MM.1S (cell line): Measurements from ENCODE around the gene RPTOR.

Experiments used
- CTCF ChIP-seq: fragments of 300-600 bp; sonication (generic); IDR thresholded peaks from 2 replicates; pipeline ENCODE4 v1.5.1; 2016; ENCODE audit warnings: antibody characterized with exemption, low read length, mixed read lengths
- EZH2 ChIP-seq: fragments of 300-600 bp; sonication (generic); optimal IDR thresholded peaks from 2 replicates; pipeline ENCODE3; 2017; ENCODE audit warnings: low read depth, mild to moderate bottlenecking, antibody characterized with exemption, low read length, mixed read lengths
- EZH2phosphoT487 ChIP-seq: fragments of 300-600 bp; sonication (generic); IDR thresholded peaks from 2 replicates; pipeline ENCODE4 v1.6.1; 2018; ENCODE audit warnings: antibody characterized with exemption, low read length

- TF ChIP-seq CTCF (no peak), EZH2phosphoT487 (no peak), EZH2 (no peak)
Measured at GRCh38 chr17:80517641-80518040, 27.0 kb upstream of the RPTOR start.
